IMR-90 (cell line): ENCODE results near the gene PPP1R13B.

Source experiments
- BHLHE40 ChIP-seq: fragments of 150-350 bp; IDR thresholded peaks from 2 replicates; pipeline ENCODE4 v1.6.1; 2016; ENCODE audit warnings: mild to moderate bottlenecking, low read depth, low read length
- MAFK ChIP-seq: IDR thresholded peaks from 2 replicates; pipeline ENCODE4 v1.6.1; 2012; ENCODE audit warnings: low read depth, low read length, improper control_type of control experiment
- MXI1 ChIP-seq: IDR thresholded peaks from 2 replicates; pipeline ENCODE4 v1.6.1; 2012; ENCODE audit warnings: low read depth, mild to moderate bottlenecking, low read length, moderate library complexity, borderline replicate concordance
- POLR2A ChIP-seq: IDR thresholded peaks from 2 replicates; pipeline ENCODE4 v1.6.1; 2012; ENCODE audit warnings: mild to moderate bottlenecking, low read depth, low read length
- SMC3 ChIP-seq: fragments of 150-350 bp; IDR thresholded peaks from 2 replicates; pipeline ENCODE4 v1.6.1; 2016; ENCODE audit warnings: low read depth, mild to moderate bottlenecking, antibody characterized with exemption, low read length, moderate library complexity
- USF2 ChIP-seq: fragments of 150-350 bp; IDR thresholded peaks from 2 replicates; pipeline ENCODE4 v1.6.1; 2017; ENCODE audit warnings: mild to moderate bottlenecking, antibody characterized with exemption, low read length, low read depth
- TF ChIP-seq, protein P1 (sequence below): conservative IDR thresholded peaks from 2 replicates; pipeline ENCODE4 v1.5.1; 2012; ENCODE audit warnings: mild to moderate bottlenecking, low read depth, low read length, improper control_type of control experiment

GRCh38 chr14:103868242-103868897, 21.0 kb upstream of the PPP1R13B start:
- TF ChIP-seq USF2 (no peak), MAFK (no peak), POLR2A (no peak), MXI1 (no peak), BHLHE40 (no peak), SMC3 (no peak)
- TF ChIP-seq, protein P1, sequence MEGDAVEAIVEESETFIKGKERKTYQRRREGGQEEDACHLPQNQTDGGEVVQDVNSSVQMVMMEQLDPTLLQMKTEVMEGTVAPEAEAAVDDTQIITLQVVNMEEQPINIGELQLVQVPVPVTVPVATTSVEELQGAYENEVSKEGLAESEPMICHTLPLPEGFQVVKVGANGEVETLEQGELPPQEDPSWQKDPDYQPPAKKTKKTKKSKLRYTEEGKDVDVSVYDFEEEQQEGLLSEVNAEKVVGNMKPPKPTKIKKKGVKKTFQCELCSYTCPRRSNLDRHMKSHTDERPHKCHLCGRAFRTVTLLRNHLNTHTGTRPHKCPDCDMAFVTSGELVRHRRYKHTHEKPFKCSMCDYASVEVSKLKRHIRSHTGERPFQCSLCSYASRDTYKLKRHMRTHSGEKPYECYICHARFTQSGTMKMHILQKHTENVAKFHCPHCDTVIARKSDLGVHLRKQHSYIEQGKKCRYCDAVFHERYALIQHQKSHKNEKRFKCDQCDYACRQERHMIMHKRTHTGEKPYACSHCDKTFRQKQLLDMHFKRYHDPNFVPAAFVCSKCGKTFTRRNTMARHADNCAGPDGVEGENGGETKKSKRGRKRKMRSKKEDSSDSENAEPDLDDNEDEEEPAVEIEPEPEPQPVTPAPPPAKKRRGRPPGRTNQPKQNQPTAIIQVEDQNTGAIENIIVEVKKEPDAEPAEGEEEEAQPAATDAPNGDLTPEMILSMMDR, result no peak
